Mesodermal cell (in vitro differentiated cells): ENCODE data around the gene SERPINE1.
A peak's percentile ranks its signal among the peaks of the same experiment; 100 is the strongest.

Experiments
- H3K27ac ChIP-seq: 2 replicates; pipeline ENCODE4 v1.7.0; 2013; ENCODE audit warnings: mild to moderate bottlenecking, low read depth, low read length, moderate library complexity; ENCODE audit not compliant: severe bottlenecking
- H3K36me3 ChIP-seq: 2 replicates; pipeline ENCODE4 v1.7.1; 2013; ENCODE audit warnings: mild to moderate bottlenecking, low read length, moderate library complexity; ENCODE audit not compliant: control insufficient read depth, insufficient read depth
- H3K4me1 ChIP-seq: one replicate; pipeline ENCODE4 v1.7.1; 2013; ENCODE audit warnings: mild to moderate bottlenecking, low read length; ENCODE audit not compliant: insufficient read depth, control insufficient read depth, poor library complexity, severe bottlenecking
- H3K4me3 ChIP-seq: 2 replicates; pipeline ENCODE4 v1.7.0; 2013; ENCODE audit warnings: low read length, control low read depth, mild to moderate bottlenecking; ENCODE audit not compliant: insufficient read depth, poor library complexity, severe bottlenecking; ENCODE audit errors: extremely low read depth
- H3K9me3 ChIP-seq: 2 replicates; pipeline ENCODE4 v1.7.1; 2013; ENCODE audit warnings: mild to moderate bottlenecking, low read length, moderate library complexity; ENCODE audit not compliant: control insufficient read depth
- WGBS, 2 experiments: methylation state at CpG; one replicate each; pipeline ENCODE4 v1.1.5; 2013; ENCODE audit warnings: missing lambda C conversion rate in 2 of 2; ENCODE audit not compliant: insufficient coverage in 2 of 2; 5-methylcytosine and 5-hydroxymethylcytosine counted together

The SERPINE1 gene

DNA sequence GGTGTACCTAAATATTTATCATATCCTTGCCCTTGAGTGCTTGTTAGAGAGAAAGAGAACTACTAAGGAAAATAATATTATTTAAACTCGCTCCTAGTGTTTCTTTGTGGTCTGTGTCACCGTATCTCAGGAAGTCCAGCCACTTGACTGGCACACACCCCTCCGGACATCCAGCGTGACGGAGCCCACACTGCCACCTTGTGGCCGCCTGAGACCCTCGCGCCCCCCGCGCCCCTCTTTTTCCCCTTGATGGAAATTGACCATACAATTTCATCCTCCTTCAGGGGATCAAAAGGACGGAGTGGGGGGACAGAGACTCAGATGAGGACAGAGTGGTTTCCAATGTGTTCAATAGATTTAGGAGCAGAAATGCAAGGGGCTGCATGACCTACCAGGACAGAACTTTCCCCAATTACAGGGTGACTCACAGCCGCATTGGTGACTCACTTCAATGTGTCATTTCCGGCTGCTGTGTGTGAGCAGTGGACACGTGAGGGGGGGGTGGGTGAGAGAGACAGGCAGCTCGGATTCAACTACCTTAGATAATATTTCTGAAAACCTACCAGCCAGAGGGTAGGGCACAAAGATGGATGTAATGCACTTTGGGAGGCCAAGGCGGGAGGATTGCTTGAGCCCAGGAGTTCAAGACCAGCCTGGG, 11.4 kb downstream of the SERPINE1 start:
- H3K9me3 ChIP-seq = no peaks in the 10 kb centered on the region
- 10% methylated on average over 2 to 6 of the region's 16 CpGs for WGBS, 2 experiments
- H3K4me1 ChIP-seq = peaks cover 58% of the 10 kb centered on the region
- H3K27ac ChIP-seq = peak overlapping the region; percentile 94
- peaks cover 45% of the 10 kb centered on the region for H3K36me3 ChIP-seq
- H3K4me3 ChIP-seq = no peak overlapping the region

GRCh38 chr7:101140339-101140699, 13.4 kb downstream of the SERPINE1 start:
- Histone ChIP-seq H3K27ac (no peak overlapping the region), H3K36me3 (peaks cover 26% of the 10 kb centered on the region), H3K4me3 (no peak overlapping the region), H3K9me3 (no peaks in the 10 kb centered on the region), H3K4me1 (peaks cover 38% of the 10 kb centered on the region)
- 90 to 100% methylated on average over 1 of the region's 3 CpGs for WGBS, 2 experiments

DNA sequence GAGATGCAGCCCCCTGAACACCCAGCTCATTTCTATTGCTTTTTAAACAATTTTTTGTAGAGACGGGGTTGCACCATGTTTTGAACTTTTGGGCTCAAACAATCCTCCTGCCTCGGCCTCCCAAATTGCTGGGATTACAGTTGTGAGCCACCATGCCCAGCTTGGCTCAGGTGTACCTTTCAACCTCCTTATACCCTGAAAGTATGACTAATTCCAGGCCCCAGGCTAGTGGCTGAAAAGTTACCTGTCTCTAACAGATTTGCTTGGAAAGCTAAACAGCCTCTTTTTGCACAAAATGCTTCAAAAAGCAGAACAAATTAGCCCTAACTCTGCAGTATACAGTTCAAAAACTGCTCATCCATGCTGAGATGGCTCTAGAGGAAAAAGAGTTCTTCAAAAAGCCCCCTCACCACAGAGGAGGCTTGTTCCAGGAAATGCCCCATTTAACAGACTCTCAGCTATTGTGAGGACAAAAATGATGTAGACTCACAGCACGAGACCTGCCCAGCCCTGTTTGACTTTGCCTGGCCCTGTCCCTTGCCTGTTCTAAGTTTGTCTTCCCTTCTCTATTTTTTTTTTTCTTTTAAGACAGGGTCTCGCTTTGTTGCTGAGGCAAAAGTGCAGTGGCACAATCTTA, 14.0 kb downstream of the SERPINE1 start:
- peaks cover 20% of the 10 kb centered on the region for H3K36me3 ChIP-seq
- WGBS, 2 experiments = 88 to 91% methylated on average over 3 to 4 of the region's 4 CpGs
- no peaks in the 10 kb centered on the region for H3K9me3 ChIP-seq
- no peak overlapping the region for H3K4me3 ChIP-seq
- H3K27ac ChIP-seq = no peak overlapping the region
- peaks cover 36% of the 10 kb centered on the region for H3K4me1 ChIP-seq

GRCh38 chr7:101151908-101152651, 25.2 kb downstream of the SERPINE1 start:
- WGBS, 2 experiments = 82% methylated on average over 2 of the region's 2 CpGs; no CpG with 5 or more reads in 1 of the 2 experiments

DNA sequence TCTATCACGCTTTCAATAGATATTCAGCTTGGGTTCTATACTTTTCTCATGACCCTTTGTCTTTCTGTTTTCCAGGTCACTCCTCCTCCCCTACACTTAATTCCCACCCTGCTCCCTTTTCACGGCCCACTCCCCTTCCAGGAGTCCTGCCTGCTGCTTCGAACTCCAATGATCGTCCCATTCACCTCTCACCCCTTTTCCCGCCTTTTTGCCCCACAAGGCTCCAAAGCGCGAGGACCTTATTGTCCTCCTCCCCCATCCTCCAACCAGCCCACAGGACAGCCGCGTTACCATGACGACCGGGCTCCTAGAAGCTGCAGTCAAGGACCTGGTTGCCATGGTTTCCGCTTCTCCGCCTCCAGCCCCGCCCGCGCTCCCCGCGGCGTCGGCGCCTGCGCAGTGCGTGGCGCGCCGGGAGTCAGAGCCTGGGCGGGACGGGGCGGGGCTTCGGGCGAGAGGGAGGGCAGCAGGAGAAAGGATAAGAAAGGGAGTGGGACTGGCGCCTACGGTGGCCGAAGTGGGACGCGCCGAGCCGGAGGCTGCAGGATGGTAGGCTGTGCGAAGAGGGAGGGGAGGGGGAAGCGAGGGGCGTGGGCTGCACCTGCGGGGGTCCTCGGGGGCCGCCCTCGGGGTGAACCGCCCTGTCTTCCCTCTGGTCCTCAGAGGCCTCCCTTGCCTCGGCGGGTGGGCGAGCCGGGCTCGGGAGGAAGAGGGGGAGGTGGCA, 27.2 kb downstream of the SERPINE1 start, which contains the start of gene AP1S1:
AP1S1 (plus strand) TSS at position 508 of the 724 bp plus-strand sequence; CDS start at position 547, 39 bp downstream.
- WGBS, 2 experiments = 1 to 5% methylated on average over 27 to 32 of the region's 51 CpGs
- Histone ChIP-seq H3K9me3 (no peaks in the 10 kb centered on the region), H3K27ac (no peak within 1 kb of the TSS), H3K4me1 (peaks cover 15% of the 10 kb centered on the region), H3K4me3 (peak within 1 kb of the TSS; percentile 87), H3K36me3 (peaks cover 28% of the 10 kb centered on the region)

More at GRCh38 chr7:101151908-101152651, 25.2 kb downstream of the SERPINE1 start:
- Histone ChIP-seq H3K4me1 (peaks cover 12% of the 10 kb centered on the region), H3K36me3 (peaks cover 10% of the 10 kb centered on the region), H3K4me3 (no peak overlapping the region), H3K27ac (no peak overlapping the region), H3K9me3 (no peaks in the 10 kb centered on the region)

DNA sequence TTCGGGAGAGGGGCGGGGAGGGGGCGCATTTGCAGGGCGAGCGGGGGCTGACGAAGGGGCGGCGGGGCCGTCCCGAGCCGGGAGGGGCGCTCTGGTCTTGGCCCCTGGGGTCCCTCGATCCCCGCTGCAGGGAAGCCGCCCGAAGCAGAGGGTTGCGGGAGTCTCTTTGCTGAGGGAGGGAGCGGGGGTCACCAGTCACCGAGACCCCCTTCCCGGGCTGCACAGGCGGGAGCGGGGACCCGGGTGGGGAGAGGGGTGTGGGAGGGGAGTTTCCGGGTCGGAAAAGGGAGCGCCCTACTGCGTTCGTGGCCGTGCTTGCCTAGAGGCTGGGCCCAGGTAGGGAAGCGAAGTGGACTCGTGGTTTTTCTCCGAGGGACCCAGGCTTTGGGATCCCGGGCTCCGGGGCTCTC, 27.8 kb downstream of the SERPINE1 start:
- 1% methylated on average over 19 to 30 of the region's 34 CpGs for WGBS, 2 experiments
- Histone ChIP-seq H3K9me3 (no peaks in the 10 kb centered on the region), H3K4me1 (peaks cover 20% of the 10 kb centered on the region), H3K4me3 (peak overlapping the region; percentile 87), H3K36me3 (peaks cover 32% of the 10 kb centered on the region), H3K27ac (no peak overlapping the region)

- Histone ChIP-seq H3K9me3 (no peaks in the 10 kb centered on the region), H3K4me1 (peaks cover 25% of the 10 kb centered on the region), H3K4me3 (peak overlapping the region; percentile 87), H3K27ac (no peak overlapping the region), H3K36me3 (peaks cover 34% of the 10 kb centered on the region)
- 61 to 75% methylated on average over 3 of the region's 4 CpGs for WGBS, 2 experiments
Measured at GRCh38 chr7:101155303-101155702, 28.4 kb downstream of the SERPINE1 start.

DNA sequence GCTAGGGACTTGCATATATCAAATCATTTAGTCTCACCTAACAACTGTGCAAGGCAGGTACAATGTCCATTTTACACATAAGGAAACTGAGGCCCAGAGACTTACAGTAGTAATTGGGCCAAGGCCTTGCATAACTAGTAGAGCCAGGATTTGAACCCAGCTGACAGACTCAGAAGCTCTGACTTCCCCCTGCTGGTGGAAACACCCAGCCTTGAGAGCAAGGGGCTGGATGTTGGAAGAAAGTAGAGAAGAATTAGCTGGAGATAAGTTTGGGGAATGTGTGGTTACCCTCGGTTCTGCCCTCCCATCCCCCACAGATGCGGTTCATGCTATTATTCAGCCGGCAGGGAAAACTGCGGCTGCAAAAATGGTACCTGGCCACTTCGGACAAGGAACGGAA, 29.4 kb downstream of the SERPINE1 start:
- Histone ChIP-seq H3K4me3 (no peak overlapping the region), H3K9me3 (no peaks in the 10 kb centered on the region), H3K4me1 (peaks cover 33% of the 10 kb centered on the region), H3K27ac (no peak overlapping the region), H3K36me3 (peaks cover 34% of the 10 kb centered on the region)
- WGBS, 2 experiments = 83 to 88% methylated on average over 5 to 6 of the region's 6 CpGs

- 87 to 88% methylated on average over 11 to 13 of the region's 14 CpGs for WGBS, 2 experiments
- H3K36me3 ChIP-seq = peaks cover 37% of the 10 kb centered on the region
- H3K4me1 ChIP-seq = peaks cover 40% of the 10 kb centered on the region
- H3K9me3 ChIP-seq = no peaks in the 10 kb centered on the region
- H3K27ac ChIP-seq = no peak overlapping the region
- H3K4me3 ChIP-seq = no peak overlapping the region
Measured at GRCh38 chr7:101156866-101157589, 30.1 kb downstream of the SERPINE1 start.
